ENCODE measurements around the gene IQCE. TPM values are rescaled to one million over a fixed set of nuclear protein-coding genes. Genes with fewer than 3 reads are reported as not detected.

IQCE gene
- total RNA-seq, 4 donors from 2014 or later = 6.6 to 14.3 (median 12.8) TPM

DNA sequence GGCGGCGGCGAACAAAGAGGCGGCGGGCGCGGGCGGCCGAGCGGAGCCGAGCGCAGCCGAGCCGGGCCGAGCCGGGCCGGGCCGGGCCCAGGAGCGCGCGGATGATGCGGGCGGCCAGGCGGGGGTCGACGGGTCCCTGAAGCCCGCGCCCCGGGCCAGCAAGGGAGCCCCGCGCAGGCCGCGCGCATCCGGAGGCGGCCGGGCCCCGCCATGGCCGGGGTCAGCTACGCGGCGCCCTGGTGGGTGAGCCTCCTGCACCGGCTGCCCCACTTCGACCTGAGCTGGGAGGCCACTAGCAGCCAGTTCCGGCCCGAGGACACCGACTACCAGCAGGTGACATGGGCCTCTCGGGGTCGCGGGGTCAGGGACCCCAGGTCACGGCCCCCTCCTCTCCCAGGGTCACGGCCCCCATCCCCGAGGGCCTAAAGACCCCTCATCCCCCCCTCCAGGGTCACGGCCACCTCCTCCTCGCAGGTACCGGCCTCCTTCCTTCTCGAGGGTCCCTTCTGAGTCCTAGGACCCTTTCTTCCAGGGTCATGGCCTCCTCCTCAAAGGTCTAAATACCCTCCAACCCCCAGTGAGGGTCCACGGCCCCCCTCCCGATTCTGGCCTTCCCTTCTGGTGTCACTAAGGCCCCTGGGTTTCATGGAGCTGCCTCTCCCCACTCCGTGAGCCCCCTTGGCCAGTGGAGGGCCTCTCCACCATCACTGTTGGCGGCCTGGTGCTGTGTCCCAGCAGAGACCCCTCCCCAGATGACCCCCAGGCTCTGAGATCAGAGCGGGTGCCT, 73.4 kb downstream of the IQCE start, which contains the start of gene TTYH3:
TSS of gene TTYH3 (plus strand) at position 41 of the 787 bp plus-strand sequence. CDS start at position 211, 170 bp downstream.
- DNase-seq (ENCODE audit: low spot score) = no peak
- TF ChIP-seq, protein P1, sequence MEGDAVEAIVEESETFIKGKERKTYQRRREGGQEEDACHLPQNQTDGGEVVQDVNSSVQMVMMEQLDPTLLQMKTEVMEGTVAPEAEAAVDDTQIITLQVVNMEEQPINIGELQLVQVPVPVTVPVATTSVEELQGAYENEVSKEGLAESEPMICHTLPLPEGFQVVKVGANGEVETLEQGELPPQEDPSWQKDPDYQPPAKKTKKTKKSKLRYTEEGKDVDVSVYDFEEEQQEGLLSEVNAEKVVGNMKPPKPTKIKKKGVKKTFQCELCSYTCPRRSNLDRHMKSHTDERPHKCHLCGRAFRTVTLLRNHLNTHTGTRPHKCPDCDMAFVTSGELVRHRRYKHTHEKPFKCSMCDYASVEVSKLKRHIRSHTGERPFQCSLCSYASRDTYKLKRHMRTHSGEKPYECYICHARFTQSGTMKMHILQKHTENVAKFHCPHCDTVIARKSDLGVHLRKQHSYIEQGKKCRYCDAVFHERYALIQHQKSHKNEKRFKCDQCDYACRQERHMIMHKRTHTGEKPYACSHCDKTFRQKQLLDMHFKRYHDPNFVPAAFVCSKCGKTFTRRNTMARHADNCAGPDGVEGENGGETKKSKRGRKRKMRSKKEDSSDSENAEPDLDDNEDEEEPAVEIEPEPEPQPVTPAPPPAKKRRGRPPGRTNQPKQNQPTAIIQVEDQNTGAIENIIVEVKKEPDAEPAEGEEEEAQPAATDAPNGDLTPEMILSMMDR (IDR thresholded peaks at IDR 0.05) = no peak
- ATAC-seq (ENCODE audit: low FRiP score) = peak; percentile 24

- DNase-seq (ENCODE audit: low spot score) (peak; percentile 62), ATAC-seq (ENCODE audit: low FRiP score) (peak; percentile 41)
- TF ChIP-seq, protein P1 (IDR thresholded peaks at IDR 0.05) = no peak
Measured at GRCh38 chr7:2632733-2633537, 74.2 kb downstream of the IQCE start.

DNA sequence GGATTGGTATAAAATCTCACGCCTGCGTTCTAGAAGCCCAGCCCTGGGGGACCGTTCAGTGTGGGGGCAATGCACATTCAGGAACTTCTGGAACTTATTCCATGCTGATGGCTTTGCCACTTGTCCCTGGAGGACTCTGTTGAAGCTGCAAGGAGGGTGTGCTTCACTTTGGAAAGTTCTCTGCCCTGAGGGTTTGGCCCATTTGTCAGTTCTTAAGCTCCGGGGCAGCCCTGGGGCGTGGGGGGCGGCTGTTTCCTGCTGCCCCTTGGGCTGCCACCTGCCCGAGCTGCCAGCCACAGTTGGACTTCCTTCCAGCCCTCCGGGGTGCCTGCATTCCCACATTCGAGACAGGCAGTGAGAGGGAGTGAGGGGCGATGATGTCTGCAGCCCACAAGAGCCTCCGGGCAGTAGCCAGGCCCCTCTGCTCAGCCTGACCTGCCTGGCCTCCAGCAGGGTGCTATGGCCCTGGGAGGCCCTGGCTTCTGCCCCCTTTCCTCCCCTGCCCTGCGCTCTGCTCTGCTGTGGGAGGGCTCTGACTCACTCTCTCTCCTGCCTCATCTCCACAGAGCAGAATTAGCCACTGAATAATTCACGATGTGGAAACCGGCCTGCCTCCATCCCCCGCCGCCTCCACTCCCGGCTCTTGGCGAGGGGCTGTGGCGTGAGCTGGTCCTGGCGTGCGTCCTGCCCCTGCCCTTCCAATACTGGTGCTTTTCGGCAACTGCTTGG, 74.9 kb downstream of the IQCE start:
- DNase-seq (ENCODE audit: low spot score) (peak; percentile 60), ATAC-seq (ENCODE audit: low FRiP score) (peak; percentile 67)
- TF ChIP-seq, protein P1 (IDR thresholded peaks at IDR 0.05) = no peak

GRCh38 chr7:2634267-2635145, 75.7 kb downstream of the IQCE start:
- TF ChIP-seq, protein P1 (IDR thresholded peaks at IDR 0.05) = no peak
- DNase-seq (ENCODE audit: low spot score) = no peak
- ATAC-seq (ENCODE audit: low FRiP score) = no peak

GRCh38 chr7:2635148-2635668, 76.4 kb downstream of the IQCE start:
- DNase-seq (ENCODE audit: low spot score) = no peak
- no peak for ATAC-seq (ENCODE audit: low FRiP score)
- TF ChIP-seq, protein P1 (IDR thresholded peaks at IDR 0.05) = no peak

Data from omental fat pad (tissue), 4 donors.